ENCODE data around the gene RAPGEF2. TPM values are rescaled to one million over a fixed set of nuclear protein-coding genes. Genes with fewer than 3 reads are reported as not detected.
"Not testable (repeated sequence)": the region's sequence is repeated elsewhere in the genome, so short reads cannot be mapped to it uniquely, and the experiment has no call there.

Gene RAPGEF2
- total RNA-seq, 2 experiments from 2014 or later, result 17.3 to 23.4 TPM

GRCh38 chr4:159104694-159105414 lies 2.0 kb downstream of the RAPGEF2 start:
- no peak for DNase-seq
- peaks cover 6% of the 10 kb centered on the region for H3K27me3 Mint-ChIP-seq
- no peak for ATAC-seq
- peak overlapping the region; percentile 93 for H3K4me3 Mint-ChIP-seq
- H3K4me1 Mint-ChIP-seq, result peaks cover 54% of the 10 kb centered on the region
- no peaks in the 10 kb centered on the region for H3K9me3 Mint-ChIP-seq (ENCODE audit: low read depth)
- peak overlapping the region; percentile 93 for H3K27ac Mint-ChIP-seq
- CTCF ChIA-PET, result no interaction called here
- H3K36me3 Mint-ChIP-seq, result no peaks in the 10 kb centered on the region

DNA sequence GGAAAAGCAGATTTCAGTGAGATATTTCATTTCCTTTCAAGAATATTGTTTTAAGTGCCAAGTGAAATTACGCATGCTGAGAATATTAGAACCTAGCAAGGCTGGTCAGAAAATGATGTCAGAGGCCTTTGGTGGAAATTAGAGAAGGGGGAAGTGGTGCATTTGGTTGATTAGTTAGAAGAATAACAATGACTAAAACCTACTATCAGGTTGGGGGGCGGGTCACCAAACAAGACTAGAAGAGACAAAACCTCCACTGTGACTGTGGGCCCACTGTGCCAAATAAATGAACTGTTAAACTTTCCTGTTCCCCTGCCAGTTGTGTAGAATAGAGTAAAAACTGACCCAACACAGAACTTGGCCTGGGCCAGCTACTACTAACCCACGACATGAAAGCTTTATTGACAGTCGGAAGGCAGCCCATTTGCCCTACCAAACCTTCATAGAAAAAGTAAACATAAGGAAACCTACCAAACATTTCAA lies 2.9 kb downstream of the RAPGEF2 start:
- H3K4me1 Mint-ChIP-seq, result peaks cover 53% of the 10 kb centered on the region
- CTCF ChIA-PET, result no interaction called here
- no peak for ATAC-seq
- H3K36me3 Mint-ChIP-seq, result no peaks in the 10 kb centered on the region
- peaks cover 6% of the 10 kb centered on the region for H3K27me3 Mint-ChIP-seq
- peak overlapping the region; percentile 93 for H3K4me3 Mint-ChIP-seq
- DNase-seq, result peak; percentile 46
- no peaks in the 10 kb centered on the region for H3K9me3 Mint-ChIP-seq (ENCODE audit: low read depth)
- H3K27ac Mint-ChIP-seq, result peak overlapping the region; percentile 22

GRCh38 chr4:159106636-159107035 lies 3.8 kb downstream of the RAPGEF2 start:
- Mint-ChIP-seq H3K36me3 (no peaks in the 10 kb centered on the region), H3K4me1 (peaks cover 45% of the 10 kb centered on the region), H3K27me3 (peaks cover 6% of the 10 kb centered on the region), H3K9me3 (ENCODE audit: low read depth) (no peaks in the 10 kb centered on the region), H3K4me3 (no peak overlapping the region), H3K27ac (no peak overlapping the region)
- CTCF ChIA-PET, result interaction anchor here (1.0 to 1.5 kb wide), 2 partner anchors 10 to 18 kb away, joined by 4 read pairs; no protein-coding TSS in a partner anchor
- no peak for DNase-seq
- ATAC-seq, result no peak

- no peak overlapping the region for H3K4me3 Mint-ChIP-seq
- no peak for ATAC-seq
- H3K27me3 Mint-ChIP-seq, result no peaks in the 10 kb centered on the region
- no peak for DNase-seq
- CTCF ChIA-PET, result interaction anchor here (1.0 to 1.5 kb wide), 2 partner anchors 11 to 18 kb away, joined by 4 read pairs; no protein-coding TSS in a partner anchor
- H3K9me3 Mint-ChIP-seq (ENCODE audit: low read depth), result no peaks in the 10 kb centered on the region
- no peaks in the 10 kb centered on the region for H3K36me3 Mint-ChIP-seq
- H3K27ac Mint-ChIP-seq, result peak overlapping the region; percentile 41
- H3K4me1 Mint-ChIP-seq, result peaks cover 38% of the 10 kb centered on the region
These were observed 4.5 kb downstream of the RAPGEF2 start for GRCh38 chr4:159107203-159107925.

- H3K27me3 Mint-ChIP-seq, result no peaks in the 10 kb centered on the region
- H3K9me3 Mint-ChIP-seq (ENCODE audit: low read depth), result no peaks in the 10 kb centered on the region
These were observed 5.2 kb downstream of the RAPGEF2 start for GRCh38 chr4:159108124-159108523.

GRCh38 chr4:159110961-159111360 lies 8.1 kb downstream of the RAPGEF2 start:
- Mint-ChIP-seq H3K4me1 (peaks cover 22% of the 10 kb centered on the region), H3K27me3 (no peaks in the 10 kb centered on the region), H3K4me3 (no peak overlapping the region), H3K9me3 (ENCODE audit: low read depth) (peaks cover 2% of the 10 kb centered on the region), H3K27ac (no peak overlapping the region), H3K36me3 (peaks cover 10% of the 10 kb centered on the region)
- DNase-seq, result no peak
- CTCF ChIA-PET, result interaction anchor here (1.3 to 1.4 kb wide), 2 partner anchors 10 to 93 kb away, joined by 3 to 4 read pairs; no protein-coding TSS in a partner anchor
- no peak for ATAC-seq

More at GRCh38 chr4:159108124-159108523, 5.2 kb downstream of the RAPGEF2 start:
- Mint-ChIP-seq H3K4me3 (no peak overlapping the region), H3K36me3 (peaks cover 3% of the 10 kb centered on the region), H3K27ac (no peak overlapping the region), H3K4me1 (peaks cover 38% of the 10 kb centered on the region)
- CTCF ChIA-PET, result interaction anchor here (0.7 kb wide), 1 partner anchor 31 kb away, joined by 3 read pairs; no protein-coding TSS in a partner anchor
- ATAC-seq (no peak), DNase-seq (no peak)

DNA sequence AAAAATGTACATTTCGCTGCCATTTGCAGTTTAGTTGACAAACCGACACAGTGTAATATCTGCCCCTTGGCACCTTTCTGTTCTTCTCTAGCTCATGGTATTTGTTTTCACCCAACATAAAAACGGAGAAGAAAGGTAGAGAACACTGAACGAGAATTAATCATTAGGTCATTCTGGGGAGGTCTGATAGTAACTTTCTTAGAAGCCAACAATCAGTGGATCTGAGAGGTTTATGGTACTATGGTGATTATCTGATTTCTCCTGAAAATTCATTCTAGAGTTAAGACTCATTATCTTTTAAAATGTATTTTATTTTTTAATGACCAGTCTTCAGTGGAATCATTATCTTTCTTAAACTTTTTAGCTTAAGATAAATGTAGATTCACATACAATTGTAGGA lies 8.5 kb downstream of the RAPGEF2 start:
- ATAC-seq, result no peak
- H3K27me3 Mint-ChIP-seq, result no peaks in the 10 kb centered on the region
- no peak for DNase-seq
- peaks cover 2% of the 10 kb centered on the region for H3K9me3 Mint-ChIP-seq (ENCODE audit: low read depth)
- CTCF ChIA-PET, result interaction anchor here (1.3 to 1.4 kb wide), 2 partner anchors 9 to 94 kb away, joined by 3 to 4 read pairs; no protein-coding TSS in a partner anchor
- H3K36me3 Mint-ChIP-seq, result peaks cover 10% of the 10 kb centered on the region
- no peak overlapping the region for H3K4me3 Mint-ChIP-seq
- H3K27ac Mint-ChIP-seq, result no peak overlapping the region
- H3K4me1 Mint-ChIP-seq, result peaks cover 23% of the 10 kb centered on the region

GRCh38 chr4:159113366-159113765 lies 10.5 kb downstream of the RAPGEF2 start:
- CTCF ChIA-PET; H3K4me3 Mint-ChIP-seq; H3K27ac Mint-ChIP-seq; ATAC-seq; DNase-seq; H3K9me3 Mint-ChIP-seq (ENCODE audit: low read depth); H3K27me3 Mint-ChIP-seq: not testable (repeated sequence)
- H3K4me1 Mint-ChIP-seq, result peaks cover 26% of the 10 kb centered on the region
- peaks cover 10% of the 10 kb centered on the region for H3K36me3 Mint-ChIP-seq

- Mint-ChIP-seq H3K36me3 (peaks cover 12% of the 10 kb centered on the region), H3K4me1 (peaks cover 21% of the 10 kb centered on the region)
- H3K27ac Mint-ChIP-seq; CTCF ChIA-PET; H3K27me3 Mint-ChIP-seq; DNase-seq; H3K9me3 Mint-ChIP-seq (ENCODE audit: low read depth); ATAC-seq; H3K4me3 Mint-ChIP-seq: not testable (repeated sequence)
These were observed 13.2 kb downstream of the RAPGEF2 start for GRCh38 chr4:159116098-159116497.

- ATAC-seq; H3K27ac Mint-ChIP-seq; H3K27me3 Mint-ChIP-seq; H3K9me3 Mint-ChIP-seq (ENCODE audit: low read depth); H3K4me3 Mint-ChIP-seq; DNase-seq; CTCF ChIA-PET: not testable (repeated sequence)
- Mint-ChIP-seq H3K36me3 (peaks cover 12% of the 10 kb centered on the region), H3K4me1 (peaks cover 21% of the 10 kb centered on the region)
These were observed 13.8 kb downstream of the RAPGEF2 start for GRCh38 chr4:159116693-159117092.

GRCh38 chr4:159117564-159117963 lies 14.7 kb downstream of the RAPGEF2 start:
- Mint-ChIP-seq H3K36me3 (peaks cover 12% of the 10 kb centered on the region), H3K27me3 (no peaks in the 10 kb centered on the region), H3K4me3 (no peak overlapping the region), H3K4me1 (peaks cover 21% of the 10 kb centered on the region), H3K9me3 (ENCODE audit: low read depth) (peaks cover 2% of the 10 kb centered on the region), H3K27ac (no peak overlapping the region)
- CTCF ChIA-PET, result no interaction called here
- ATAC-seq, result no peak
- no peak for DNase-seq

DNA sequence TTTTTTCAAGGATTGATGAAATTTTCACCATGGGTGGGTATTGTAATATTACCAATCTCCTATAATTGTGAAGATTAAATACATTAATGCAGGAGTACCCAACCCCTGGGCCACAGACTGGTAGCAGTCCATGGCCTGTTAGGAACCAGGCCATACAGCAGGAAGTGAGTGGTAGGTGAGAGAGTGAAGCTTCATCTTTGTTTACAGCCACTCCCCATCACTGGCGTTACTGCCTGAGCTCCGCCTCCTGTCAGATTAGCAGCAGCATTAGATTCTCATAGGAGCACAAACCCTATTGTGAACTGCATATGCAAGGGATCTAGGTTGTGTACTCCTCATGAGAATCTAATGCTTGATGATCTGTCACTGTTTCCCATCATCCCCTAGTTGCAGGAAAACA lies 15.1 kb downstream of the RAPGEF2 start:
- no peaks in the 10 kb centered on the region for H3K27me3 Mint-ChIP-seq
- H3K36me3 Mint-ChIP-seq, result peaks cover 10% of the 10 kb centered on the region
- CTCF ChIA-PET, result no interaction called here
- H3K9me3 Mint-ChIP-seq (ENCODE audit: low read depth), result peaks cover 2% of the 10 kb centered on the region
- H3K4me1 Mint-ChIP-seq, result peaks cover 21% of the 10 kb centered on the region
- ATAC-seq (peak; percentile 68), DNase-seq (no peak)
- no peak overlapping the region for H3K4me3 Mint-ChIP-seq
- no peak overlapping the region for H3K27ac Mint-ChIP-seq

- ATAC-seq (no peak), DNase-seq (no peak)
- H3K27ac Mint-ChIP-seq, result no peak overlapping the region
- no peaks in the 10 kb centered on the region for H3K9me3 Mint-ChIP-seq (ENCODE audit: low read depth)
- H3K36me3 Mint-ChIP-seq, result peaks cover 2% of the 10 kb centered on the region
- H3K27me3 Mint-ChIP-seq, result no peaks in the 10 kb centered on the region
- CTCF ChIA-PET, result interaction anchor here (1.5 kb wide), 1 partner anchor 10 kb away, joined by 3 read pairs; no protein-coding TSS in a partner anchor
- H3K4me3 Mint-ChIP-seq, result no peak overlapping the region
- peaks cover 29% of the 10 kb centered on the region for H3K4me1 Mint-ChIP-seq
These were observed 18.5 kb downstream of the RAPGEF2 start for GRCh38 chr4:159121371-159121770.
